ENCODE results near the gene NDUFB8.

- TF ChIP-seq CTCF (conservative IDR thresholded peaks at IDR 0.05 in 1 of 2, IDR thresholded peaks at IDR 0.05 in 1 of 2; ENCODE audit: low read depth in 1 of 2, low read length in 2 of 2) (no peak), EZH2 (IDR thresholded peaks at IDR 0.05; ENCODE audit: low read length, missing control alignments) (no peak)
Observed at GRCh38 chr10:100507357-100507732, 22.3 kb downstream of the NDUFB8 start.

Data from fibroblast of lung (primary cell).